GM19193 (cell line): ENCODE results near the gene IRF8.

Source experiments
- POLR2A ChIP-seq: IDR thresholded peaks from 4 replicates; pipeline ENCODE4 v1.6.1; 2011; ENCODE audit not compliant: insufficient read depth, insufficient read length; ENCODE audit errors: extremely low read depth

Gene IRF8

DNA sequence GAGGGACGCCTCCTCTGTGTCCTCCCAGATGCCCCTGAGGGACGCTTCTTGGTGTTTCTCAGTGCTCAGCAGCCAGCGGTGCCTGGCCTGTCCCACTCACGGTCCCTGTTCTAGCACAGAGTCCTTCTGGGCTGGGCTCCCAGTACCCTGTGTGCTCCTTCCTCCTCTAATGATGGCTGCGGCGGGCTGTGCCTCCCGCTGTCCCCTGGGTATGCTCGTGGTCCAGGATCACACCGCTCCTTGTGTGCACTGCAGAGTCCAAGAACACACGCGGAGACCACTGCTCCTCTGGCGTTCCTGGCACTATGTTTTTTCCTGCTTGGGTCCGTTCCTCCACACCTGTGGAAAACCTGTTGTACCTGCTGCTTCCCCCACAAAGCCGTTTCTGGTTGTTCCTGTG, 15.1 kb upstream of the IRF8 start:
- no peak for TF ChIP-seq POLR2A

DNA sequence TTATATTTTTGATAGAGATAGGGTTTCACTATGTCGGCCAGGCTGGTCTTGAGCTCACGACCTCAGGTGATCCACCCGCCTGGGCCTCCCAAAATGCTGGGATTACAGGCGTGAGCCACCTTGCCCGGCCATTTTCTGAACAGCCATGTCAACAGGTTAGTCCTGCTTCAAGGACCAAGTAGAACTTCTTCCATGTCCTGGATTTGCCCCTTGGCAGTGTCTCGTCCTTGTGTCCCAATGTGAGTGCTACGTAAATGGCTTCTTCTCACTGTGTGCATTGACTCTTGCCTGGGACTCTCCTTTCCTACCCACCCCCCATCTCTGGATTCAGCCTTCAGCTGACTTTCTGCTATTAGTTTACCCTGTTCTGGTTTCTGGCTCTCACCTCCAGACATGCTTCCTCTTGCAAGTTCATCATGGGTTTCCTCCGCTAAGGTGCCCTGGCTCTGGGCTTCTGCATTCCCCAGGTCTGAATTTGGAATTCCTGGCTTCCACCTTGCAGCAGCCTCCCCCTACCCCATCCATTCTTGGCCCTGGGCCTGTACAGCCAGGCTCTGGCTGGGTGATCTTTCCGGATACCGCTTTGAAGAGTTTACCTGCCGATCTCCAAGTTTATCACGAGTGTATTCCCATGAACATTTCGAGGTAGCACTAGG, 14.0 kb upstream of the IRF8 start:
- no peak for TF ChIP-seq POLR2A

DNA sequence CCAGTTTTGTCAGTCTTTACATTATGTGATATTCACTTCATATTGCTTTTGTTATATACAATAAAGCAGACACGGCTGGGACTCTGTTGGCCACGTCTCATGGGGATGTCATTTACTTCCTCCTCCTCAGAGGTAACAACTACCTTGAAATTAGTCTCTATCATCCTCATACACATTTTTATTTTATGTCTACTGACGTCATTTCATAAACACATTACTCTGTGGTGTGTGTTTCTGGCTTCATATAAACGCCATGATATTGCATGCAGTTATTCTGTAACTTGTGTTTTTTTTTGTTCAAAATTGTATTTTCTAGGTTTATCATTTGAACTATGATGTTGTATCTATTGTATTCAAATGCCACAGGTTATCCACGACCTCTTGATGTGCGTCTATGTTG, 13.4 kb upstream of the IRF8 start:
- TF ChIP-seq POLR2A: no peak

DNA sequence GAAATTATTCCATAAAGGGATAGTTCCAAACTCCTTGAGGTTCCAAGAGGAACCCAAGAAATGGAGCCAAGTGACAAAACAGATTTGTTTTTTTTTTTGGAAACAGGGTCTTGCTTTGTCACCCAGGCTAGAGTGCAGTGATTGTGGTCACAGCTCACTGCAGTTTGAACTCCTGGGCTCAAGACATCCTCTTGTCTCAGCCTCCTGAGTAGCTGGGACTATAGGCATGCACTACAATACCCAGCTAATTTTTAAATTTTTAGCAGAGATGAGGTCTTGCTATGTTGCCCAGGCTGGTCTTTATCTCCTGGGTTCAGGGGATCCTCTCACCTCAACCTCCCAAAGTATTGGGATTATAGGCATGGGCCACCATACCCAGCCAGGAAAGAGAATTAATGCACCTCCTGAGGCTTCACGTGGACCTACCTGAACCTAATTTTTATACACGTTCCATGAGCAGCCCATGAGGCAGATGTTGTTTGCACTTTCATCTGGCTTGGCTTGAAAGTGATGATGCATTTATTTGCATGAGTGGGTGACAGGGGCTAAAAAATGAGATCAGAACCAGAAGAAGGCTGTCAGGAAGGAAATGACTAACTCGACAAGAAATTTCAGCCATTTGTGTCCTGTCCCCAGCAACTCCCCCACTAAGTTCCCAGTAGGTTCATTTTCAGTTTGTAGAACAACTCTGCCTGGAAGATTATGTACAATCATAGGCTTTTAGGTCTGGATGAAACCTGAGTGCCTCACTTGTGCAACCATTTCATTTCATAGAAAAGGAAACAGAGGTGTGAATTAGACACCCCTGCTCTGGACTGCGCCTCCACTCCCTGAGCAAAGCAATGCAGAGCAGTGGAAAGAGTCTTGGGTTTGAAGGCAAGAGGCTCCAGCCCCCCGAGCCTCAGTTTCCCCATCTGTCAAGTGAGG, 10.3 kb upstream of the IRF8 start:
- TF ChIP-seq POLR2A: no peak

DNA sequence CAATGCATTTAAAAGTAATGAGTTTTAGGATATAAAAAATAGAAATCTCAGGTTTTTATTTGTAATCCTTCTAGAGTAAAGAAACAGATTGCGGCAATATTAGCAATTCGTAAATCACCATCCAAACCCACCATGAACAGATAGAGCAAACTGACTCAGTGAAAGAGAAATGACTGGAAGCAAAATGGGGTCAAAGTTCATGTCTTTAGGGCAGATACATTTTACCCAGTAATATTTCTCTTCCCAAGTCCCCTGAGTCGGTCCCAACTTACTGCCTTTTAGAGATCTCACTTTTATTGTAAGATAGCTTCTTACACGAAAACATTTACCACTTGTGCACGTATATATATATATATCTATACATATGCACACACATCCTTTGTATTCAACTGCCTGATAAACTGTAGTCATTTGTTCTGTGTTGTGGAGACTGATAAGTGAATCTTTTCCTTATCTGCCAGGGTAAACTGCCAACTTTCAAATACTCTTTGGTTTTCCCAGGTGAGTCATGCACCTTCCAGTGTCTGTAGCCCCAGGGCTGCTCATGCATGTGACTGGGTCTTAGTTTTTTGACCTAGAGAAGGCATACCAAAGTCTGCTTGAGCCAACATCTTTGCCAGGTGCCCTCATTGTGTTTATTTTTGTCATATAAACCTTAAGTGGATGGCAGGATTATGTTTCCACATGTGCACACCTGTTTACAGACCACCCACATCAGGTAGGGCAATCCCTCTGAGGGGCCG, 7.8 kb upstream of the IRF8 start:
- TF ChIP-seq POLR2A: no peak

DNA sequence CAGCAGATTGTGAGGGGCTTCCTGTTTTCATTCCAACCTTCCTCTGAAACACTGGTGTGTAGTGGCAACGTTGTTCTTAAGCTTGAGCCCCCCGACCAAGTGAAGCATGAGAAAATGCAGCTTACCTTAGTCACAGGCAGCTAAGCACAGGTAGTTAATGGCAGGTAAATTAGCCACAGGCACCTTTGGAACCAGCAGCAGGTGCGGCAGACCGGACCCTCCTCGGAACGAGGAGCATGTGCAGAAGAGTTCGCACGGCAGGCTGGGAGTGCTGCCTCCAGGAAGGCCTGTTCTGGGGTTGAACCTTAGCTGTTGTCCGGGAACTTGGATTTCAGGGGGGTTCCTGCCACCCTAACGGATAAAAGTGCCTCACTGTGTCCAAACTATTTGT, 7.2 kb upstream of the IRF8 start:
- no peak for TF ChIP-seq POLR2A

DNA sequence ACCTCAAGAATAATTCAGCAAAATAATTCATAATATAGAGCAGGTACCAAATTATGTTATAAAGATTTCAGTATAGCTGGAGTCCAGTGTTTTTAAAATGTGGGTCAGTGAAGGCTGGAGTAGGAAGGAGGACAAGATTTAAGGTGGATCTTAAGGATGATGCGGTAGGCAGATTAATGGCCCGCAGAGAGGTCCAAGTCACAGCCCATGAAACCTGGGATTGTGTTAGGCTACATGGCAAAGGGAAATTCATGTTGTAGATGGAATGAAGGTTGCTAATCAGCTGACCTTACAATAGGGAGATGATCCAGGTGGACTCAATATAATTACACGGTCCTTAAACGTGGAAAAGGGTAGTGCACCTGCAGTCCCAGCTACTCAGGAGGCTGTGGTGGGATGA, 6.2 kb upstream of the IRF8 start:
- TF ChIP-seq POLR2A: no peak

DNA sequence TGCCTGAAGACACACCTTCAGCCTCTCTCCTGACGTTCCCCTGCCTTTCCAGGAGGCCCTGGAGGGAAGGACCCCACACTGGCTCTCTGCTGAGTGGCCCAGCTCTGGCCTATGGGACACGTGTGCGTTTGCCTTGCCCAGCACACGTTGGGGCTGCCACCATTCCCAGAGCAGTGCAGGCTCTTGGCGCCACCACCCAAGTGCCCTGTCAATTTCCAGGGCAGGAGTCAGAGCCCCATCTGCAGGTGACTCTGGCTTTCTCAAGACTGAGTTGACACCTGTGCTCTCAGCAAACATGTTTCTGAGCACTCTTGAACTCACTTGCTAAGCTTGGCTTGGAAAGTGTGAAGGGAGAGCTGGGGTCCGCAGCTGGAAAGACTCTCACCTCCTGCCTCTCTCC, 4.7 kb upstream of the IRF8 start:
- no peak for TF ChIP-seq POLR2A

DNA sequence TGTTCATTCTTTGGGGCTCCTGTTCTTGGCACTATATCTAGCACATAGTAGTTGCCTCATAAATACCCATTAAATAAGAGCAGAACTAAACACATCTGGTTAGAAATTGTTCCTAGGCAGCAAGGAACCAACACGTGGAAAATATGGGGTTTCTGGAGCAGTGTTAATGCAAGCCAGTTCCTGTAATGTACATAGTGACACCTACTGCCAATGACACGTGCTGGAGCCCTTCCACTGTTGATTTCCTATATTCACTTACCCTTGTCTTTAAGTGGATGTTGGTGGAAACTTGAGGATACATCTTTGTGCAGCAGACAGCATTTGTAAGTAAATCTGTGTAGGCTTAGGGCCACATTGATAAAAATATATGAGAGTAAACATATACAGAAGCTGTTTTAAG, 1.6 kb upstream of the IRF8 start:
- no peak for TF ChIP-seq POLR2A

DNA sequence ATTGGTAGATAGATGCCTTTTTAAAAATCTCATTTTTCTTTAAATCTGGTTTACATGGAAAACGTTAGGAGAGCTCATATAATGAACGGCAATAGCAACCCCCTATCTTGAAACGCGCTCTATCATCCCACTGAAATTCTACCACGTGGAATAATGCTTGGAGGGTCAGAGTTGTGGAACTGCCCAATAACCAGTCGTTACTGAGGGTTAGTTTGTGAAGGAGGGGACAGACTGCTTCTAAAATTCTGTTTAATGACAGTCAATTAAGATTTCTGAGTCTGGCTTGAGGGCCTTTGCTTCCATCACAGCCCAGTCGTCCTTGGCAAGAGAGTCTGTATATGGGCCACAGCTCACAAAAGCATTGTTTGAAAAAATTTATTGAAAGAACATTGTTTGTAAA, 482 bp downstream of the IRF8 start:
- no peak for TF ChIP-seq POLR2A

DNA sequence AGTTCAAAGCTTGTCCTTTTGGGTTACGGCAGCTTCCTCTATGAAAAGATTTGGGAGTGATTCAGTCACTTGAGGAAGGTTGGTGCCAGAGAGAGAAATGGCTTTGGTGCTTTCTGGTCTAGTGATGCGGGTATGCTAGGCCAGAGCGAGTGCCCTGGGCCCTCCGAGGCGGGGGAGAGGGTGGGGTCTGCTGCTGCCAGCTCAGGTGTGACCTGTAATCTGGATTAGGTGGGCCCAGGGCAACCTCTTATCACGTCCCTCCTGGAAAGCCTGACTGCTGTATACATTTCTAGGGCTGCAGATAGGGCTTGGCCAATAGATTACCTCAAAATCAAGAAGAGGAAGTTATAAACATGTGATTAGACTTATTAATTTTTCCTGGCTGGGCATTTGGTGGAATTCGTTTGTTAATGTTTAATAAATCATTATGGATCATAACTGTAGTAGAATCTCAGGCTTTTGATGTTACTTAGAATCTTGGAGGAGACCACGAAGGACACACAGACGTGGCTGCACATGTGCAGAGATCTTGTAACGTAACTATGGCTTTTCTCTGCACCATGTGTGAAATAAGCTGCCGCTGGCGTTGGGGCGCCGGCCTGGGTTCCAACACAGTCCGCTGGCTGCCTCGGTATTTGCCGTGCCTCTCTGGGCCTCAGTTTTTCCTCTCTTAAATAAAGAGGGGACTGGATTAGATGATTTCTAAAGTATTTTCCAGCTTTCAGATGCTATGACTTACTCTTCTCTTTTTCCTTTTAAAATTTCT, 1.2 kb downstream of the IRF8 start:
- TF ChIP-seq POLR2A: no peak

DNA sequence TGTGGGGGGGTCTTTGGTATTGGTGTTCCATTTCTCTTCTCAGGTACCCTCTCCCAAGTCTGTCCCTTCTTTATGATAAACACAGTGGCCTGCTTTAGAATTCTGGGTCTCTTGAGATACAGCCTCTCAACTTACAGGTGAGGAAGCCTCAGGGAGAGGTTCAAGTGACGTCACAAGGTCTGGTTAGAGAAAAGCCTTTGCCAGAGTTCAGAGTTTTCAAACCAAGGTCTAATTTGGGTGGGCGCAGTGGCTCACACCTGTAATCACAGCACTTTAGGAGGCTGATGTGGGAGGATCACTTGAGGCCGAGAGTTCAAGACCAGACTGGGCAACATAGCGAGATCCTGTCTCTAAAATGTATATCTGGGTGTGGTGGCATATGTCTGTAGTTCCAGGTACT, 2.1 kb downstream of the IRF8 start:
- no peak for TF ChIP-seq POLR2A

DNA sequence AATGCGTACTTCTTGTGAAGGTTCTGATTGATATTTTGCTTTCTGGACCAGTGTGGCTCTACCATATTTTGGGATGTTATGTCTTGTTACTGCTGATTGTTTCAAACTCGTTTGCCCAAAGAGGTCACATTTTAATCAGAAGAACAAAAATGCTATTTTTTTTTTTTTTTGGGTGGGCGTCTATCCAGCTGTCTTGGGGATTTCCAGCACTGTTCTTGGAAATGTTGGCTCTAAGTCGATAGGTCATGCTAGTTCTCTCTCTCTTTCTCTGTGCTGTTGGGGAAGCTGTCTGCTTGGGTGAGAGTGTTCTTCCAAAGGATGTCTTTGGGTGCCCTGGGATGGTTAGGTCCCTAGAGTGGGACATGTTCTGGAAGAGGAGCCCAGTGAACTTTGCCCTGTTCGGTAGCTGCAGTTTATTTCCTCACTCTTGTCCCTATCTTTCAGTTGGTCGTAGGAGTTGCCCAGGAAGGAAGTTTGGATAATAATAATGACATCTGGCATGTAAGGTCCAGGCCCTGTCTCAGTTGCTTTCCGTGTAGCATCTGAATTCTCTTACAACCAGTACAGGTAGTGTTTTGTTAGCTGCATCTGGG, 2.9 kb downstream of the IRF8 start:
- TF ChIP-seq POLR2A: no peak

DNA sequence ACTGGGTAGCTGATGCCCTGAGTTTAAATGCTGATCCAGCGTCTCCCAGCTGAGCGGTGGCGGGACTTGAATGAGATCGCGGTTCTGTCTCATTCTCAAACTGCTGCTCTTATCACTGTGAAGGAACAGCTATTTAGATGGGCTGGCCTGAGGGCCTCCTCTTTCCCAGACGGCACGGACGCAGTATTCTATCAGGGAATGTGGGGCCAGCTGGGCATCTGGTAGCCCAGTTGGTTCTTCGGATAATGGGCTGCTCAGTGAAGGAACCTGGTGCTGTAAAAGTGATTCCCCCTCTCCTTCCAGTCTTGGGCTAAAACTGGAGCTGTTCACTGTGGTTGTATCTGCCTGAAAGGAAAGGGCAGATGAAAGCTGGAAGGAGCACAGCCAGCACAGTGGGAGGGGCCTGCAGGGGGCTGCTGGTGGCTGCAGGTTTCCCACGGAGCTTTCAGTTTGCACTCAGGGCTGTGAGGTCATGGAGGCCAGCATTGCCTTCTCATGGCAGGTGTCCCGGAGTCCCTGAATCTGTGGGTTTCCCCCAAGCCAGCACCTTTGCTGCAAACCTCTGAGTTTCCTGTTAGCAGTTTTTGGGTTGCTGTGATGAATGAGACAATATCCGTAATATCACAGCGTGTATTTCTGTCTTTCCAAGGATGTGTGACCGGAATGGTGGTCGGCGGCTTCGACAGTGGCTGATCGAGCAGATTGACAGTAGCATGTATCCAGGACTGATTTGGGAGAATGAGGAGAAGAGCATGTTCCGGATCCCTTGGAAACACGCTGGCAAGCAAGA, 3.6 kb downstream of the IRF8 start:
- no peak for TF ChIP-seq POLR2A

DNA sequence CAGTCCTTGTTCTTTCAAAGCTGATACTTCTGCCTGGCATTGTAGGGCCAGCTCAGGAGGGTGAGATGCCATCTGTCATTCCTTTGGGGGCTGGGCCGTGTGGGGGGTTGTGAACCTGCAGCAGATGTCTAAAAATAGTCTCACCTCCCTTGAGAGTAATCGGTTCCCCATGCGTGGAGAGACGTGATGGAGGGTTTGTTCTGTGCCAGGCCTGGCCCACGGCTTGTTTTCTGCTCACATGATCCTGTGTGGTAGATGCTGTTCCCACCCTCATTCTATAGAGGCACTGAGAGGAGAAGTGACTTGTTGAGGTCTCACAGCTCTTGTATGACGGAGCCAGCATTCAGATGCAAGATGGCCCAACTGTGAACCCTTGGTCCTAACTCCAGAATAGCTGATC, 4.6 kb downstream of the IRF8 start:
- peak; percentile 40 for TF ChIP-seq POLR2A
